GM19328 (cell line): Measurements from ENCODE around the gene FAM193A.
A peak's percentile ranks its signal among the peaks of the same experiment; 100 is the strongest.

Source experiments
- ATAC-seq: cut with Tn5 transposase; IDR thresholded peaks from one replicate; pipeline ENCODE4 v1.9.1; 2021; ENCODE audit warnings: mild to moderate bottlenecking, moderate library complexity; ENCODE audit not compliant: unreplicated experiment

Gene FAM193A

GRCh38 chr4:2686379-2687265, 150.2 kb downstream of the FAM193A start:
- ATAC-seq = no peak

GRCh38 chr4:2688281-2688680, 151.8 kb downstream of the FAM193A start:
- ATAC-seq = no peak

- no peak for ATAC-seq
Observed at GRCh38 chr4:2688697-2689096, 152.2 kb downstream of the FAM193A start.

- no peak for ATAC-seq
Observed at GRCh38 chr4:2689114-2689513, 152.7 kb downstream of the FAM193A start.

- no peak for ATAC-seq
Observed at GRCh38 chr4:2689825-2690700, 153.6 kb downstream of the FAM193A start.

- no peak for ATAC-seq
Observed at GRCh38 chr4:2691313-2691712, 154.9 kb downstream of the FAM193A start.

GRCh38 chr4:2691952-2692435, 155.5 kb downstream of the FAM193A start:
- no peak for ATAC-seq

GRCh38 chr4:2694691-2695090, 158.2 kb downstream of the FAM193A start:
- ATAC-seq = no peak

GRCh38 chr4:2695346-2696060, 159.1 kb downstream of the FAM193A start:
- ATAC-seq = no peak

- ATAC-seq = peak; percentile 92
Observed at GRCh38 chr4:2696423-2696822, 160.0 kb downstream of the FAM193A start.

- ATAC-seq = no peak
Observed at GRCh38 chr4:2697995-2698414, 161.6 kb downstream of the FAM193A start.

- ATAC-seq = no peak
Observed at GRCh38 chr4:2698504-2698903, 162.1 kb downstream of the FAM193A start.

- no peak for ATAC-seq
Observed at GRCh38 chr4:2698951-2699505, 162.6 kb downstream of the FAM193A start.

- ATAC-seq = no peak
Observed at GRCh38 chr4:2699534-2699933, 163.1 kb downstream of the FAM193A start.

- ATAC-seq = no peak
Observed at GRCh38 chr4:2700031-2700430, 163.6 kb downstream of the FAM193A start.

- no peak for ATAC-seq
Observed at GRCh38 chr4:2702361-2702760, 165.9 kb downstream of the FAM193A start.

GRCh38 chr4:2702770-2703169, 166.3 kb downstream of the FAM193A start:
- no peak for ATAC-seq

- no peak for ATAC-seq
Observed at GRCh38 chr4:2712261-2712842, 175.9 kb downstream of the FAM193A start.

GRCh38 chr4:2713337-2713736, 176.9 kb downstream of the FAM193A start:
- no peak for ATAC-seq

- no peak for ATAC-seq
Observed at GRCh38 chr4:2714061-2714770, 177.8 kb downstream of the FAM193A start.
